ENCODE data around the gene RBMS3. TPM values are rescaled to one million over a fixed set of nuclear protein-coding genes. Genes with fewer than 3 reads are reported as not detected.

The RBMS3 gene
- total RNA-seq, 4 donors from 2014 or later: 2.8 to 77.6 (median 13.7) TPM

DNA sequence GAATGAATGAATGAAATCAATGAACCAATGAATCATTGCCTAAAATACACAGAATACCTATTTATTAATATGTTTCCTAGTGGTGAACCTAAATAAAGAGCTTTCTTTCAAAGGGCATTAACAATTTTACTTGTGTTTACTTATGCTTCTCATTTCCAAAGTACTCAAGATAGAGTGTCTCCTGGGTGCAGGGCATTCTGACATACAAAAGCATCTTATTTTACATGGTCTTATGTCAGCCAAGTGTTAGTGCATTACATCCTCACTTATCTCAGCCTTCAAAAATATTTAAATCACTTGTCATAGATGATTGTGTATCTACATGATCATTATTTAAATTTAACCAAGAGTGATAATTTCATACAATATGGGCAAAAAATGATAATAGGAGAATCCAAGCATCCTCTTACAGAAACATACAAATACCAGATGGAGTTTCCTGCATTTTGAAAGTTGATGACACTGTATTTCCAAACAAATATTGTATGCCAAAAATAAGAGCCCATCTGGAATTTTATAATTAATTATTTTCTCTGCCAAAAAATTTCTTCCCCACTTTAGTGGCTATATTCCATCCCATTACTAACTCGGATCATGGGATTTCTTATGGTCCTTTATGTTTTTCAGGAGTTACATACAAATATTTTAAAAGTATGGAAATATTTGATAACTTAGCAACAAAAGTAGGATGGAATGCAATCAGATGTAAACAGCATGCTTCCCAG lies 279.0 kb downstream of the RBMS3 start:
- no peaks in the 10 kb centered on the region for H3K9me3 ChIP-seq
- H3K4me1 ChIP-seq: no peaks in the 10 kb centered on the region
- H3K27me3 ChIP-seq: no peaks in the 10 kb centered on the region
- no peak overlapping the region for H3K4me3 ChIP-seq
- DNase-seq: no peak
- no peak for TF ChIP-seq POLR2A (IDR thresholded peaks at IDR 0.05)
- TF ChIP-seq, protein P1, sequence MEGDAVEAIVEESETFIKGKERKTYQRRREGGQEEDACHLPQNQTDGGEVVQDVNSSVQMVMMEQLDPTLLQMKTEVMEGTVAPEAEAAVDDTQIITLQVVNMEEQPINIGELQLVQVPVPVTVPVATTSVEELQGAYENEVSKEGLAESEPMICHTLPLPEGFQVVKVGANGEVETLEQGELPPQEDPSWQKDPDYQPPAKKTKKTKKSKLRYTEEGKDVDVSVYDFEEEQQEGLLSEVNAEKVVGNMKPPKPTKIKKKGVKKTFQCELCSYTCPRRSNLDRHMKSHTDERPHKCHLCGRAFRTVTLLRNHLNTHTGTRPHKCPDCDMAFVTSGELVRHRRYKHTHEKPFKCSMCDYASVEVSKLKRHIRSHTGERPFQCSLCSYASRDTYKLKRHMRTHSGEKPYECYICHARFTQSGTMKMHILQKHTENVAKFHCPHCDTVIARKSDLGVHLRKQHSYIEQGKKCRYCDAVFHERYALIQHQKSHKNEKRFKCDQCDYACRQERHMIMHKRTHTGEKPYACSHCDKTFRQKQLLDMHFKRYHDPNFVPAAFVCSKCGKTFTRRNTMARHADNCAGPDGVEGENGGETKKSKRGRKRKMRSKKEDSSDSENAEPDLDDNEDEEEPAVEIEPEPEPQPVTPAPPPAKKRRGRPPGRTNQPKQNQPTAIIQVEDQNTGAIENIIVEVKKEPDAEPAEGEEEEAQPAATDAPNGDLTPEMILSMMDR (IDR thresholded peaks at IDR 0.05): no peak
- H3K27ac ChIP-seq: no peak overlapping the region
- H3K36me3 ChIP-seq: no peaks in the 10 kb centered on the region

DNA sequence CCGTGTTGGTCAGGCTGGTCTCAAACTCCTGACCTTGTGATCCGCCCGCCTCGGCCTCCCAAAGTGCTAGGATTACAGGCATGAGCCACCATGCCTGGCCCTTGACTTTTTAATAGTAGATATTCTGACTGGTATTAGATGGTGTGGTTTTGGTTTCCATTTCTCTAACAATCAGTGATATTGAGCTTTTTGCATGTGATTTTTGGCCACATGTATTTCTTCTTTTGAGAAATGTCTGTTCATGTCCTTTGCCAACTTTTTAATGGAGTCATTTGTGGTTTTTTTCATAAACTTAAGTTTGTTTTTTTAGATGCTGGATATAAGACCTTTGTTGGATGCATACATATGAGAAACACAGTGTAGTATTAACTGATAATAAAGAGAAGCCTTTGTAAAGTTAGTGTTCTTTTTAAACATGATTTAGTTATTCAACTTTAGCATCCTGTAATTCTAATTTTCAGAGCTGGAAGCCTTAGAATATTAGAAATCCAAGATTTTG lies 280.8 kb downstream of the RBMS3 start:
- H3K4me1 ChIP-seq: no peaks in the 10 kb centered on the region
- no peak for DNase-seq
- H3K36me3 ChIP-seq: no peaks in the 10 kb centered on the region
- TF ChIP-seq, protein P1 (IDR thresholded peaks at IDR 0.05): no peak
- no peak for TF ChIP-seq POLR2A (IDR thresholded peaks at IDR 0.05)
- H3K4me3 ChIP-seq: no peak overlapping the region
- H3K27ac ChIP-seq: no peak overlapping the region
- no peaks in the 10 kb centered on the region for H3K27me3 ChIP-seq
- no peaks in the 10 kb centered on the region for H3K9me3 ChIP-seq

DNA sequence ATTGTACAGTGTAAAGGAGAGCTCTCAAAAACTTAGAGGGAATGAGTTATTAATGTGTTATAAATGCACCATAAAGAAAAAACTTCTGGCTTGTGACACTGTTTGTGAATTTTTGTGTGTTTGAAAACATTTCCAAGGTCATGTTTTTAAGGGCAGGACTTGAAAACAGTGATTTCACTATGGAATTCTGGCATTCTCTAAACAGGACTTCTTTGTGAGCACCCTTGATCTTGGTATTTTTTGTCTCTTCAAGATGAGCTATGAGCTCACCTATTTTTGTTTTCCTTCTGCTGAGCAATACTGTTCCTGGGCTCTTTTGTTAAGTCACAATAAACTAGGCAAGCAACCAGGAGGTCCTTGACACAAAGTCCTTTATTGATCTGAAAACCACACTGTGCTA lies 284.4 kb downstream of the RBMS3 start:
- TF ChIP-seq, protein P1 (IDR thresholded peaks at IDR 0.05): no peak
- no peak for TF ChIP-seq POLR2A (IDR thresholded peaks at IDR 0.05)
- no peaks in the 10 kb centered on the region for H3K27me3 ChIP-seq
- H3K36me3 ChIP-seq: no peaks in the 10 kb centered on the region
- H3K9me3 ChIP-seq: no peaks in the 10 kb centered on the region
- H3K27ac ChIP-seq: no peak overlapping the region
- no peak for DNase-seq
- H3K4me3 ChIP-seq: no peak overlapping the region
- H3K4me1 ChIP-seq: no peaks in the 10 kb centered on the region

DNA sequence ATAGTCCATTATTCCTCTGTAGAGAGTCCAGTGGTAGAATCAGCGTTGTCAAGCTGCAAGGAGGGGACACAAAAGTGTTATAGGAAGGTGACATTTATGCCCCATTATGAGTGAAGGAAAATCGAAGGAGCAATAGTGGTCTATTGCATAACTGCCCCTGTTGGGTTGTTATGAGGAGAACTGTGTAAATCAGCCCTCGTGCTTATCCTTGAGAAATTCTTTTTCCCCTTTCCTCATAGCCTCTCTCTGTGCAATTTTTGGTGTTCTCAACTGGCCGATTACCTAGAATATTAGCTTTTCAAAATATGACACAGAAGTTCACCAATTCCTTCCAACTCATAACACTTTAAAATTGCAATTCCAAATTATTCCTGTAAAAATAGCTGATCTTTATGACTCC lies 286.6 kb downstream of the RBMS3 start:
- H3K27me3 ChIP-seq: no peaks in the 10 kb centered on the region
- no peaks in the 10 kb centered on the region for H3K4me1 ChIP-seq
- no peak overlapping the region for H3K27ac ChIP-seq
- H3K36me3 ChIP-seq: no peaks in the 10 kb centered on the region
- TF ChIP-seq, protein P1 (IDR thresholded peaks at IDR 0.05): no peak
- TF ChIP-seq POLR2A (IDR thresholded peaks at IDR 0.05): no peak
- H3K4me3 ChIP-seq: no peak overlapping the region
- H3K9me3 ChIP-seq: no peaks in the 10 kb centered on the region
- no peak for DNase-seq

DNA sequence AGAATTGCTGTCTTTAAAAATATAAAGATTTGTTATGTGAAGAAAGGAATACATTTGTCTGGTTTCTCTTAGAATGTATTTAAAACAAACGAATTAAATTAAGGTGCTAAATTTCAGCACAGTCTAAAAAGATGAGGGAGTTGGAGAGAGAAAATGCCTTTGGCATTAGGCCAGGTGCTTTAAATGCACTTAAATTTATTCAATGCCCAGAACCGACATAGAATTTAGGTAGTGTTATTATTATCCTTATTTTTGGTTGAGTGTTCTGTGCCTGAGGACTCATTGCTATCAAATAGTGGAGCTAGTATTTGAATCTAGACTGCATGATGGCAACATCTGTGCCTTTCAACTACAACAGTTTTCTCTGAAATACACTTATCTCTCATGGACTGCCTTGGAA lies 287.5 kb downstream of the RBMS3 start:
- Histone ChIP-seq H3K4me1 (no peaks in the 10 kb centered on the region), H3K4me3 (no peak overlapping the region), H3K27me3 (no peaks in the 10 kb centered on the region), H3K9me3 (no peaks in the 10 kb centered on the region), H3K27ac (no peak overlapping the region), H3K36me3 (no peaks in the 10 kb centered on the region)
- no peak for DNase-seq
- TF ChIP-seq POLR2A (IDR thresholded peaks at IDR 0.05): no peak
- TF ChIP-seq, protein P1 (IDR thresholded peaks at IDR 0.05): no peak
